HG03097 (cell line): ENCODE results near the gene NDUFB10.
A peak's percentile ranks its signal among the peaks of the same experiment; 100 is the strongest.

ENCODE experiments used
- ATAC-seq: cut with Tn5 transposase; IDR thresholded peaks from one replicate; pipeline ENCODE4 v1.9.1; 2021; ENCODE audit not compliant: unreplicated experiment, low FRiP score

NDUFB10 gene

GRCh38 chr16:1998852-1999801 is 39.8 kb downstream of the NDUFB10 start:
- ATAC-seq = no peak

- no peak for ATAC-seq
Observed at GRCh38 chr16:1999866-2000514, 40.7 kb downstream of the NDUFB10 start.

GRCh38 chr16:2001035-2001434 is 41.7 kb downstream of the NDUFB10 start:
- ATAC-seq = no peak

GRCh38 chr16:2001456-2002355 is 42.4 kb downstream of the NDUFB10 start:
- ATAC-seq = no peak

- ATAC-seq = no peak
Observed at GRCh38 chr16:2002406-2003230, 43.3 kb downstream of the NDUFB10 start.

GRCh38 chr16:2003231-2003826 is 44.0 kb downstream of the NDUFB10 start:
- ATAC-seq = no peak

- no peak for ATAC-seq
Observed at GRCh38 chr16:2003827-2004641, 44.7 kb downstream of the NDUFB10 start.

GRCh38 chr16:2004795-2005517 is 45.6 kb downstream of the NDUFB10 start:
- ATAC-seq = no peak

GRCh38 chr16:2005646-2006045 is 46.3 kb downstream of the NDUFB10 start:
- ATAC-seq = no peak

GRCh38 chr16:2006317-2006716 is 47.0 kb downstream of the NDUFB10 start:
- ATAC-seq = no peak

GRCh38 chr16:2007081-2007836 is 47.9 kb downstream of the NDUFB10 start:
- no peak for ATAC-seq

GRCh38 chr16:2008009-2008526 is 48.7 kb downstream of the NDUFB10 start:
- no peak for ATAC-seq

- no peak for ATAC-seq
Observed at GRCh38 chr16:2008631-2009163, 49.4 kb downstream of the NDUFB10 start.

- ATAC-seq = peak; percentile 23
Observed at GRCh38 chr16:2009164-2009711, 49.9 kb downstream of the NDUFB10 start.

- peak; percentile 62 for ATAC-seq
Observed at GRCh38 chr16:2009791-2010510, 50.6 kb downstream of the NDUFB10 start, which contains the start of gene ZNF598. TSS of gene ZNF598 (minus strand) at chr16:2009821.
